HG03342 (cell line): Measurements from ENCODE around the gene TBCE.
"Not testable (repeated sequence)": the region's sequence is repeated elsewhere in the genome, so short reads cannot be mapped to it uniquely, and the experiment has no call there.

Experiments
- ATAC-seq: cut with Tn5 transposase; IDR thresholded peaks from one replicate; pipeline ENCODE4 v1.9.1; 2021; ENCODE audit warnings: mild to moderate bottlenecking, moderate library complexity; ENCODE audit not compliant: unreplicated experiment

Gene TBCE

GRCh38 chr1:235448616-235449015 is 81.4 kb downstream of the TBCE start:
- no peak for ATAC-seq

- ATAC-seq, result no peak
Observed at GRCh38 chr1:235450433-235450832, 83.2 kb downstream of the TBCE start.

- ATAC-seq, result no peak
Observed at GRCh38 chr1:235450886-235451483, 83.8 kb downstream of the TBCE start.

- no peak for ATAC-seq
Observed at GRCh38 chr1:235454021-235454420, 86.8 kb downstream of the TBCE start.

GRCh38 chr1:235455097-235455496 is 87.9 kb downstream of the TBCE start:
- no peak for ATAC-seq

GRCh38 chr1:235455823-235456222 is 88.6 kb downstream of the TBCE start:
- ATAC-seq, result no peak

GRCh38 chr1:235457856-235458255 is 90.6 kb downstream of the TBCE start:
- ATAC-seq, result not testable (repeated sequence)

GRCh38 chr1:235460770-235461169 is 93.5 kb downstream of the TBCE start:
- ATAC-seq, result no peak

- ATAC-seq, result no peak
Observed at GRCh38 chr1:235461954-235462353, 94.7 kb downstream of the TBCE start.

GRCh38 chr1:235462832-235463231 is 95.6 kb downstream of the TBCE start:
- not testable (repeated sequence) for ATAC-seq

GRCh38 chr1:235465066-235465465 is 97.8 kb downstream of the TBCE start:
- no peak for ATAC-seq

GRCh38 chr1:235468004-235468403 is 100.8 kb downstream of the TBCE start:
- no peak for ATAC-seq

- no peak for ATAC-seq
Observed at GRCh38 chr1:235468970-235469369, 101.7 kb downstream of the TBCE start.

- not testable (repeated sequence) for ATAC-seq
Observed at GRCh38 chr1:235469897-235470296, 102.7 kb downstream of the TBCE start.

- ATAC-seq, result no peak
Observed at GRCh38 chr1:235470741-235471439, 103.7 kb downstream of the TBCE start.

- ATAC-seq, result no peak
Observed at GRCh38 chr1:235473806-235474205, 106.6 kb downstream of the TBCE start.

GRCh38 chr1:235483090-235483489 is 115.9 kb downstream of the TBCE start:
- ATAC-seq, result no peak

GRCh38 chr1:235485558-235485957 is 118.3 kb downstream of the TBCE start:
- ATAC-seq, result no peak

- ATAC-seq, result no peak
Observed at GRCh38 chr1:235486321-235486720, 119.1 kb downstream of the TBCE start.

- ATAC-seq, result no peak
Observed at GRCh38 chr1:235491644-235492043, 124.4 kb downstream of the TBCE start.

- ATAC-seq, result no peak
Observed at GRCh38 chr1:235494531-235494930, 127.3 kb downstream of the TBCE start.

GRCh38 chr1:235495030-235495429 is 127.8 kb downstream of the TBCE start:
- no peak for ATAC-seq

GRCh38 chr1:235495551-235495950 is 128.3 kb downstream of the TBCE start:
- no peak for ATAC-seq
